Activated naive CD4-positive, alpha-beta T cell treated with anti-CD3 and anti-CD28 coated beads, Interleukin-2, amount 10 ng/mL, durations not matched to agents 7 days and 5 days (primary cell): ENCODE measurements around the gene KY.

Experiments used
- CTCF ChIA-PET: fragments of 350-600 bp; sonication (Branson Sonifier 250); formaldehyde crosslinking; loops from one replicate; lab custom pipeline; 2021; ENCODE audit warnings: antibody characterized with exemption; lab: Charles Lee
- DNase-seq: peaks from one replicate; pipeline ENCODE4 v3.0.0-alpha.2; 2020
- H3K27ac Mint-ChIP-seq: one replicate; pipeline ENCODE4 v1.8.0; 2021; ENCODE audit warnings: mild to moderate bottlenecking, moderate library complexity, mixed read lengths
- H3K27me3 Mint-ChIP-seq: one replicate; pipeline ENCODE4 v1.8.0; 2021; ENCODE audit warnings: mild to moderate bottlenecking, mixed read lengths
- H3K36me3 Mint-ChIP-seq: one replicate; pipeline ENCODE4 v1.8.0; 2021; ENCODE audit warnings: mixed read lengths
- H3K4me1 Mint-ChIP-seq: one replicate; pipeline ENCODE4 v1.8.0; 2021; ENCODE audit warnings: mixed read lengths
- H3K4me3 Mint-ChIP-seq: one replicate; pipeline ENCODE4 v1.8.0; 2021; ENCODE audit warnings: mild to moderate bottlenecking, moderate library complexity, mixed read lengths
- H3K9me3 Mint-ChIP-seq: one replicate; pipeline ENCODE4 v1.8.0; 2021; ENCODE audit warnings: mixed read lengths

Gene KY

DNA sequence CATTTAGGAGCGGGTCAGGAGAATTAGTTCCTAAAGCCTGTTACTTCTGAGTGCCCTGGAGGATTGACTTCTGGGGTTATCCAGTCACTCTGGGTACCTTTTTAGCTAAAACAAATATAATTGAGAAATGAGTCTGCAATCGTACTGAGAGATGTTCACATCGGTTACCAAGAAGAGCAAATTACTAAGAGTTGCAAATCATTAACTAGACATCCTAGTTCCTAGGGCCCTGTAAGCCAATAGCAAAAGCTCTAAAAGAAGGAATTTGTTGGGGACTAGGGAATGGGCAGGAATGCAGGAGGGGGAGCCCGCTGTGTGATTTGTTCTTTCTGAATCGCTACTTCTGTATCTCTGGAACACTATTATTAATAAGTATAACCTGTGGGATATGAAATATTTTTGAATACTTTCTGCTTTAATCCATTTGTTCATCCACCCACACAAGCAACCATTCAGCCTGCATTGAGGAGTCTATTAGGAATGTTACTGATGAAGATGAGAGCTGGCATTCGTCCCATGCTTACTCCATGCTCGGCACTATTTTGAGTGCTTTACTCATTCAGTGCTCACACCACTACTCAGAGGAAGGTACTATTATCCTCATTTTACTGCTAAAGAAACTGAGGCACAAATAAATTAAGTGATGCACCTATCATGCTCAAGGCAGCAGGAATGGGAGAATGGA lies 31.5 kb upstream of the KY start:
- DNase-seq: no peak
- H3K27me3 Mint-ChIP-seq: peaks cover under 1% of the 10 kb centered on the region
- no peak overlapping the region for H3K27ac Mint-ChIP-seq
- H3K9me3 Mint-ChIP-seq: no peaks in the 10 kb centered on the region
- CTCF ChIA-PET: no interaction called here
- H3K4me1 Mint-ChIP-seq: no peaks in the 10 kb centered on the region
- H3K4me3 Mint-ChIP-seq: no peak overlapping the region
- no peaks in the 10 kb centered on the region for H3K36me3 Mint-ChIP-seq

GRCh38 chr3:134681522-134681900 lies 30.7 kb upstream of the KY start:
- Mint-ChIP-seq H3K4me3 (no peak overlapping the region), H3K9me3 (peaks cover 2% of the 10 kb centered on the region), H3K36me3 (no peaks in the 10 kb centered on the region), H3K27me3 (peaks cover 3% of the 10 kb centered on the region), H3K27ac (no peak overlapping the region), H3K4me1 (no peaks in the 10 kb centered on the region)
- CTCF ChIA-PET: no interaction called here
- DNase-seq: no peak

- CTCF ChIA-PET: no interaction called here
- Mint-ChIP-seq H3K27ac (no peak overlapping the region), H3K36me3 (no peaks in the 10 kb centered on the region), H3K4me3 (no peak overlapping the region), H3K4me1 (no peaks in the 10 kb centered on the region), H3K9me3 (peaks cover 5% of the 10 kb centered on the region), H3K27me3 (peaks cover 3% of the 10 kb centered on the region)
- no peak for DNase-seq
Measured at GRCh38 chr3:134680796-134681521, 30.1 kb upstream of the KY start.

DNA sequence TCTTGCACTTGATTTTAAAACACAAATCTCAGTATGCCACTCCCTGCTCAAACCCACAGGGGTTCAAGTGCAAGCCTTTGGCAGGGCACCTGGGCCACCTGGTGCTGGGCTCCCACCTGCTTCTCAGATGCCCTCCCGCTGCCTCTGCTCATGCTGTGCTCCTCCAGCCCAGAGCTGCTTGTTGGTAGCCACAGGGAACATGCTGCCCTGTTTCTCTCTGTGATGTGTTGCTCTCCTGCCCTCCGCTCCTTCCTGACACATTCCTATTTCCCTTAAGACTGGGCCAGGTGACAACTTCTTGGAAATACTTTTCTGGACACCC lies 27.1 kb upstream of the KY start:
- Mint-ChIP-seq H3K27me3 (peaks cover 3% of the 10 kb centered on the region), H3K9me3 (peaks cover 17% of the 10 kb centered on the region), H3K4me3 (no peak overlapping the region), H3K4me1 (no peaks in the 10 kb centered on the region), H3K36me3 (no peaks in the 10 kb centered on the region), H3K27ac (no peak overlapping the region)
- no peak for DNase-seq
- CTCF ChIA-PET: no interaction called here

DNA sequence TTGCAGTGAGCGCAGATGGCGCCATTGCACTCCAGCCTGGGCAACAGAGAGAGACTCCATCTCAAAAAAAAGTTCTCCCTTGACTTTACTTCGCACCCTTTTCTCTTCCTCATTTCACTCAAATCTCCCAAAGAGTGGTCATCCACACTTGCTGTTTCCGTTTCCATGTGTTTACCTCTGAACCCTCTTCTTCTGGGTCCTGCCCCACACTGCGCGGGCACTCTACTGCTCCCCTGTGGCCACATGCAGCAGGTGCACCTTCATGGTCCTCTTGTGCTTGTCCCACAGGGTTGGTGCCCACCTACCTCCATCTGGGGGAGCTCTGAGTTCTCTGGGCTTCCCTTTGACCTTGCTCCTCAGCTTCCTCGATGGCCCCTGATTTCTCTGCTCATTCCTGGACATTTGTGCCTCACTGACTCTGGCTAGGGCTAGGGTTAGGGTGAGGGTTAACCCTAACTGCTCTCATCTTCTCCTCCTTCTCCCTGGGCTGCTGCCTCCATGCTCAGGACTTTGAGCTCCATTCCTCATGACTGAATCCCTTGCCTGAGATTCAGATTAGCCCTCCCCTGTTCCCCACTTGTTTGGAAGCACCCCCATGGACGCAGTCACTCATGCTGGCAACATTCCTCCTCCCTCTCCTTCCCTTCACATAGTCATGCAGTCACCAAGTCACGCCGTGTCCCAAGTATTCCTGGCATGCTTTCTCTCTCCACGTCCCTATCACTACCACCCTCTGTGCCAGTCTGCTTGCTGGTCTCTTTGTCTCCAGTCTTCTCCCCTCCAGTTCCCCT lies 26.6 kb upstream of the KY start:
- no peak for DNase-seq
- Mint-ChIP-seq H3K27ac (no peak overlapping the region), H3K4me3 (no peak overlapping the region), H3K36me3 (no peaks in the 10 kb centered on the region), H3K9me3 (peaks cover 19% of the 10 kb centered on the region), H3K27me3 (peaks cover 3% of the 10 kb centered on the region), H3K4me1 (no peaks in the 10 kb centered on the region)
- CTCF ChIA-PET: interaction anchor here (0.6 to 0.8 kb wide), 2 partner anchors 19 to 1672 kb away, joined by 3 read pairs; no protein-coding TSS in a partner anchor

DNA sequence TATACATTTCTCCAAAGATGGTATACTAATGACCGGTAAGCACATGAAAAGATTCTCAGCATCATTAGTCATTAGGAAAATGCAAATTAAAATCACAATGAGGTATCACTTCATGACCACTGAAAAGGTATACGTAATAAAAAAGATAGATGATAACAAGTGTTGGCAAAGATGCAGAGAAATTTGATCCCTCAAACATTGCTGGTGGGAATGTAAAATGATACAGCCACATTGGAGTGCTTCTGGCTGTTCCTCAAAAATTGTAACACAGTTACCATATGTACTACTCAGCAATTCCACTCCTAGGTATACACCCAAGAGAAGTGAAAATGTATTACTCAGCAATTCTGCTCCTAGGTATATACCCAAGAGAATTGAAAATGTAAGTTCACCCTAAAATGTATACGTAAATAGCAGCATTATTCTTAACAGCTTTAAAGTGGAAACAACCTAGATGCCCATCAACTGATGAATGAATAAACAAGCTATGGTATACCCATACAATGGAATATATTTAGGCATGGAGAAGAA lies 25.0 kb upstream of the KY start:
- no peak overlapping the region for H3K27ac Mint-ChIP-seq
- peaks cover 19% of the 10 kb centered on the region for H3K9me3 Mint-ChIP-seq
- peaks cover 3% of the 10 kb centered on the region for H3K27me3 Mint-ChIP-seq
- CTCF ChIA-PET: no interaction called here
- H3K4me3 Mint-ChIP-seq: no peak overlapping the region
- H3K36me3 Mint-ChIP-seq: no peaks in the 10 kb centered on the region
- no peak for DNase-seq
- H3K4me1 Mint-ChIP-seq: no peaks in the 10 kb centered on the region

- Mint-ChIP-seq H3K27me3 (peaks cover 6% of the 10 kb centered on the region), H3K36me3 (no peaks in the 10 kb centered on the region), H3K4me3 (no peak overlapping the region), H3K9me3 (peaks cover 19% of the 10 kb centered on the region), H3K27ac (no peak overlapping the region), H3K4me1 (no peaks in the 10 kb centered on the region)
- DNase-seq: no peak
- CTCF ChIA-PET: no interaction called here
Measured at GRCh38 chr3:134672571-134672970, 21.7 kb upstream of the KY start.

DNA sequence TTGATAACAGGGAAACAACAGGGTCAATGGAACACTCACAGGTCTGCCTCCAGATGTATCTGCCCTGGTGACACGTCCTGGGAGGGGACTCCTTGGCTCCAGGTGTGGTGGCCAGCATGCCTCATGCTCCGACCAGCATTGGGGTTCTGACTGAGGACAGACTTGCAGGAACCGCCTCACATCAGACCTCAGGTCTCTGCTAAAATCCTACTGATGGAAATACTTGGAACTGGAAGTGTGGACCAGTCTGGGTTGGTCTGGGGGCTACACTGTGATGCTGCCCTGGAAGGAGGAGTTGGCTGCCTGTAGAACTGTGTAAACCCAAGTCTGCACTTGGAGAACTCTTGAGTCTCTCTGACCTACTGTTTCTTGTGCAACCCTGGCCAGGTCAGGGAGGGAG lies 17.1 kb upstream of the KY start:
- peaks cover 3% of the 10 kb centered on the region for H3K9me3 Mint-ChIP-seq
- H3K27me3 Mint-ChIP-seq: peaks cover 7% of the 10 kb centered on the region
- CTCF ChIA-PET: no interaction called here
- H3K27ac Mint-ChIP-seq: no peak overlapping the region
- no peaks in the 10 kb centered on the region for H3K4me1 Mint-ChIP-seq
- DNase-seq: no peak
- H3K4me3 Mint-ChIP-seq: no peak overlapping the region
- H3K36me3 Mint-ChIP-seq: no peaks in the 10 kb centered on the region

DNA sequence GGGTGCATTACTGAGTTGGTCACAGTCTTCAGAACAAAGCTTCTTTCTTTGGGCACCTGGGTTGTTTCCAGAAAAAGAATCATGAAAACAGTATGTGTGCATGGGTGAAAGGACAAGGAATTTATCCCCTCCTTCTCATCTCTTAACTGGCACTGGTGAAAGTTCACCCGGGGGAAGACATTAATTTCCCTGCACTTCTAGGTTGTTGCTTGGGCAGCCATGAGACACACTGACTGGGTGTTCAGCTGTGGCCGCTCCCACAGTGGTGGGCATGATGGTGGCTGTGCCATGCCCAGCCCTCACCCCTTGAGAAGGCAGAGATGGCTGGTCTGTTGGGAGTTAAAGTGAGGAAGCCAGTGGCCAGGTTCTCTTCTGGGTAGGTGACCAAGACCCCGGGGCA lies 16.6 kb upstream of the KY start:
- Mint-ChIP-seq H3K36me3 (no peaks in the 10 kb centered on the region), H3K27me3 (peaks cover 7% of the 10 kb centered on the region), H3K4me3 (no peak overlapping the region), H3K27ac (no peak overlapping the region), H3K4me1 (no peaks in the 10 kb centered on the region), H3K9me3 (no peaks in the 10 kb centered on the region)
- CTCF ChIA-PET: no interaction called here
- DNase-seq: no peak

- Mint-ChIP-seq H3K36me3 (no peaks in the 10 kb centered on the region), H3K9me3 (no peaks in the 10 kb centered on the region), H3K27ac (no peak overlapping the region), H3K4me1 (no peaks in the 10 kb centered on the region), H3K4me3 (no peak overlapping the region), H3K27me3 (peaks cover 7% of the 10 kb centered on the region)
- DNase-seq: no peak
- CTCF ChIA-PET: no interaction called here
Measured at GRCh38 chr3:134666885-134667284, 16.1 kb upstream of the KY start.

- H3K4me1 Mint-ChIP-seq: no peaks in the 10 kb centered on the region
- H3K27me3 Mint-ChIP-seq: peaks cover 7% of the 10 kb centered on the region
- CTCF ChIA-PET: no interaction called here
Measured at GRCh38 chr3:134666466-134666865, 15.6 kb upstream of the KY start.

GRCh38 chr3:134666052-134666451 lies 15.2 kb upstream of the KY start:
- Mint-ChIP-seq H3K36me3 (no peaks in the 10 kb centered on the region), H3K27ac (no peak overlapping the region), H3K4me3 (no peak overlapping the region), H3K9me3 (no peaks in the 10 kb centered on the region), H3K27me3 (peaks cover 7% of the 10 kb centered on the region), H3K4me1 (no peaks in the 10 kb centered on the region)
- no peak for DNase-seq
- CTCF ChIA-PET: no interaction called here

More at GRCh38 chr3:134666466-134666865, 15.6 kb upstream of the KY start:
- no peak for DNase-seq
- Mint-ChIP-seq H3K4me3 (no peak overlapping the region), H3K9me3 (no peaks in the 10 kb centered on the region), H3K27ac (no peak overlapping the region), H3K36me3 (no peaks in the 10 kb centered on the region)

GRCh38 chr3:134665243-134665642 lies 14.4 kb upstream of the KY start:
- Mint-ChIP-seq H3K27me3 (peaks cover 7% of the 10 kb centered on the region), H3K27ac (no peak overlapping the region), H3K36me3 (no peaks in the 10 kb centered on the region), H3K4me3 (no peak overlapping the region), H3K4me1 (no peaks in the 10 kb centered on the region), H3K9me3 (no peaks in the 10 kb centered on the region)
- DNase-seq: no peak
- CTCF ChIA-PET: no interaction called here

- no peak overlapping the region for H3K27ac Mint-ChIP-seq
- H3K4me1 Mint-ChIP-seq: no peaks in the 10 kb centered on the region
- H3K9me3 Mint-ChIP-seq: no peaks in the 10 kb centered on the region
- CTCF ChIA-PET: no interaction called here
- DNase-seq: no peak
- no peak overlapping the region for H3K4me3 Mint-ChIP-seq
- H3K27me3 Mint-ChIP-seq: peaks cover 7% of the 10 kb centered on the region
- no peaks in the 10 kb centered on the region for H3K36me3 Mint-ChIP-seq
Measured at GRCh38 chr3:134663721-134664456, 13.1 kb upstream of the KY start.
